HepG2 (cell line): Measurements from ENCODE around the gene GIMAP4. TPM values are rescaled to one million over a fixed set of nuclear protein-coding genes. Genes with fewer than 3 reads are reported as not detected.

Experiments used
- ATAC-seq: fragments of 200-7000 bp; cut with Tn5 transposase; 3 replicates; pipeline ENCODE4 v1.9.1; 2020; ENCODE audit warnings: mild to moderate bottlenecking, moderate library complexity
- BruUV-seq: library from RNA; stranded (reverse); fragments of 400-500 nt; replicated peaks from 2 replicates; lab custom pipeline; 2021; lab: Mats Ljungman, UMichigan
- CTCF ChIA-PET: fragments of 300-600 bp; formaldehyde crosslinking; extraction: SDS; loops from one replicate; lab custom pipeline; 2021; ENCODE audit warnings: low total read pairs, inconsistent platforms, low intra/inter-chr PET ratio; lab: Yijun Ruan, JAX
- POLR2A ChIA-PET: fragments of 350-600 bp; sonication (Branson Sonifier 250); formaldehyde crosslinking; loops from one replicate; lab custom pipeline; 2020; ENCODE audit warnings: antibody characterized with exemption, inconsistent platforms; lab: Yijun Ruan, JAX
- DNase-seq: peaks from one replicate; pipeline ENCODE4 v3.0.0-alpha.2; 2015; ENCODE audit warnings: low spot score
- FAIRE-seq: peaks from 3 replicates; lab custom pipeline; 2011; peaks lifted over from hg19 to GRCh38; lab: Jason Lieb, UNC
- H2AFZ ChIP-seq: one replicate; pipeline ENCODE4 v1.6.1; 2011; ENCODE audit warnings: low read length, inconsistent platforms
- H3K27ac ChIP-seq: fragments of 300-600 bp; 3 replicates; pipeline ENCODE4 v1.8.0; 2011; ENCODE audit warnings: mixed run types, mild to moderate bottlenecking, mixed read lengths, low read length, inconsistent platforms; ENCODE audit not compliant: insufficient read depth; ENCODE audit errors: extremely low read length
- H3K27me3 ChIP-seq, 2 experiments: fragments of 200-600 bp in 1 of 2; 2 replicates in 1 of 2; 3 replicates in 1 of 2; pipeline versions ENCODE4 v1.6.0 to v1.8.0; 2011; ENCODE audit warnings: low read length in 2 of 2, mild to moderate bottlenecking in 2 of 2, moderate library complexity in 2 of 2, inconsistent platforms in 1 of 2; ENCODE audit not compliant: insufficient read depth in 2 of 2, control insufficient read depth in 1 of 2
- H3K36me3 ChIP-seq, 2 experiments: fragments of 200-600 bp in 1 of 2; replicated peaks in 1 of 2; 2 replicates in 1 of 2; 3 replicates in 1 of 2; pipeline versions ENCODE4 v1.5.1 to v1.8.0; 2011; ENCODE audit warnings: low read length in 2 of 2, inconsistent platforms in 1 of 2; ENCODE audit not compliant: insufficient read depth in 2 of 2, control insufficient read depth in 1 of 2
- H3K4me1 ChIP-seq: 2 replicates; pipeline ENCODE4 v1.5.1; 2012; ENCODE audit warnings: low read length, inconsistent platforms; ENCODE audit not compliant: insufficient read depth
- H3K4me2 ChIP-seq: 2 replicates; pipeline ENCODE4 v1.6.0; 2011; ENCODE audit warnings: low read depth, low read length, inconsistent platforms
- H3K4me3 ChIP-seq, 3 experiments: fragments of 200-600 bp in 1 of 3; sonication (generic), shearing (Covaris generic) in 1 of 3; replicated peaks in 1 of 3; 2 replicates each; pipeline ENCODE4 v1.5.1; 2011 to 2016; ENCODE audit warnings: low read length in 3 of 3, inconsistent platforms in 2 of 3, low read depth in 2 of 3, mild to moderate bottlenecking in 2 of 3, control low read depth in 1 of 3, mixed read lengths in 1 of 3; ENCODE audit not compliant: insufficient read depth in 1 of 3
- H3K79me2 ChIP-seq: one replicate; pipeline ENCODE4 v1.6.1; 2011; ENCODE audit warnings: low read length, inconsistent platforms; ENCODE audit not compliant: insufficient read depth
- H3K9ac ChIP-seq: 2 replicates; pipeline ENCODE4 v1.6.0; 2011; ENCODE audit warnings: mild to moderate bottlenecking, low read depth, low read length, inconsistent platforms; ENCODE audit not compliant: insufficient read depth
- H3K9me3 ChIP-seq: 2 replicates; pipeline ENCODE4 v1.5.1; 2012; ENCODE audit warnings: mild to moderate bottlenecking, low read length
- H4K20me1 ChIP-seq: 2 replicates; pipeline ENCODE4 v1.6.0; 2011; ENCODE audit warnings: inconsistent platforms, mild to moderate bottlenecking, low read length, moderate library complexity; ENCODE audit not compliant: insufficient read depth
- CSRNP2 ChIP-seq: sonication (generic); formaldehyde crosslinking; conservative IDR thresholded peaks from 2 replicates; pipeline ENCODE4 v1.8.0; 2022; ENCODE audit warnings: low read depth, missing genetic modification reagents
- HMG20A ChIP-seq: IDR thresholded peaks from 2 replicates; pipeline ENCODE4 v1.6.1; 2016; ENCODE audit warnings: borderline replicate concordance
- HNF4A ChIP-seq: sonication (generic); formaldehyde crosslinking; IDR thresholded peaks from 2 replicates; pipeline ENCODE4 v1.4.0; 2020; ENCODE audit warnings: missing genetic modification reagents
- MAFK ChIP-seq, 2 experiments: IDR thresholded peaks in 1 of 2; conservative IDR thresholded peaks in 1 of 2; 2 replicates each; pipeline ENCODE4 v1.6.1; 2011; ENCODE audit warnings: improper control_type of control experiment in 2 of 2, low read length in 2 of 2
- MATR3 ChIP-seq: sonication (generic); formaldehyde crosslinking; IDR thresholded peaks from 2 replicates; pipeline ENCODE4 v1.4.0; 2020; ENCODE audit warnings: missing genetic modification reagents
- ZNF335 ChIP-seq: sonication (generic); formaldehyde crosslinking; IDR thresholded peaks from 2 replicates; pipeline ENCODE4 v1.4.0; 2020; ENCODE audit warnings: missing genetic modification reagents
- ZNF451 ChIP-seq: sonication (generic); formaldehyde crosslinking; IDR thresholded peaks from 2 replicates; pipeline ENCODE4 v1.5.0; 2020; ENCODE audit warnings: mild to moderate bottlenecking, missing genetic modification reagents
- ZNF557 ChIP-seq: sonication (generic); formaldehyde crosslinking; IDR thresholded peaks from 2 replicates; pipeline ENCODE4 v1.4.0; 2020; ENCODE audit warnings: missing genetic modification reagents
- ZNF772 ChIP-seq: sonication (generic); formaldehyde crosslinking; IDR thresholded peaks from 2 replicates; pipeline ENCODE4 v1.5.0; 2020; ENCODE audit warnings: mild to moderate bottlenecking, missing genetic modification reagents
- whole genome bisulfite sequencing: methylation state at CpG from one replicate; pipeline ENCODE4 v1.1.6; 2017; ENCODE audit warnings: low lambda C conversion rate; 5-methylcytosine and 5-hydroxymethylcytosine counted together
- in situ Hi-C: cut with HindIII; loops from 2 replicates; pipeline ENCODE4 v1.10.0; 2017; ENCODE audit warnings: low pct_unique_long_range_greater_than_20kb; ENCODE audit not compliant: extremely low pct_ligation_motif_present
- intact Hi-C: fragments of 100-400 bp; cut with micrococcal nuclease; formaldehyde crosslinking; loops from one replicate; pipeline ENCODE4 v1.10.0; 2022; ENCODE audit not compliant: unreplicated experiment
- polyA plus RNA-seq, 8 experiments: library from polyadenylated mRNA; depleted of rRNA in 3 of 8; stranded (reverse) in 7 of 8; unstranded in 1 of 8; fragments of >200 nt; fragmentation: Illumina TruSeq in 4 of 8; extraction: Trizol in 4 of 8; gene quantifications; 2 replicates each; pipeline versions ENCODE4 v1.2.1 to v1.2.3, GENCODE V29; 2011 to 2016; ENCODE audit warnings: low read depth in 4 of 8, missing spikeins in 1 of 8, mixed read lengths in 1 of 8; ENCODE audit not compliant: insufficient read depth in 1 of 8
- total RNA-seq, 5 experiments: library from RNA; depleted of rRNA; stranded (reverse); fragments of >200 nt; fragmentation: Illumina TruSeq; extraction: Trizol; gene quantifications; 2 replicates each; pipeline ENCODE4 v1.2.3, GENCODE V29; 2016; ENCODE audit warnings: low read depth in 1 of 5

GIMAP4 gene
- total and polyA plus RNA-seq, 2 of the 13 experiments (the other 11 are each of a cell fraction or from before 2014, with no cell fraction given): not detected

GRCh38 chr7:150524018-150524417 is 43.2 kb upstream of the GIMAP4 start:
- intact Hi-C loops: no loop called here

GRCh38 chr7:150531704-150532103 is 35.5 kb upstream of the GIMAP4 start:
- intact Hi-C loops (no loop called here), in situ Hi-C loops (no loop called here)
- Histone ChIP-seq H3K9me3 (peaks cover 6% of the 10 kb centered on the region; the same call in 1 of the 2 replicates), H3K9ac (no peak overlapping the region), H3K4me1 (no peaks in the 10 kb centered on the region), H3K27me3 (no peaks in the 10 kb centered on the region), H3K4me2 (no peak overlapping the region), H3K79me2 (no peaks in the 10 kb centered on the region), H3K27ac (no peak overlapping the region), H4K20me1 (no peaks in the 10 kb centered on the region), H3K36me3 (no peaks in the 10 kb centered on the region), H2AFZ (no peak overlapping the region), H3K4me3 (no peak overlapping the region)
- TF ChIP-seq ZNF772 (CRISPR knock-in tag) (no peak), ZNF557 (no peak), ZNF335 (CRISPR knock-in tag) (no peak)
- FAIRE-seq (no peak), ATAC-seq (no peak), DNase-seq (no peak)
- no TSS peak for BruUV-seq
- ChIA-PET CTCF (no interaction called here), POLR2A (no interaction called here)
- WGBS: 0% methylated on average over 1 of the region's 1 CpG

More at GRCh38 chr7:150524018-150524417, 43.2 kb upstream of the GIMAP4 start:
- in situ Hi-C loops: no loop called here
- Histone ChIP-seq H3K4me1 (no peaks in the 10 kb centered on the region), H3K4me3 (no peak overlapping the region), H3K4me2 (no peak overlapping the region), H3K27me3 (peaks cover 0 to 8% of the 10 kb centered on the region in 2 experiments; a peak in 1 of 5 replicates), H3K36me3 (no peaks in the 10 kb centered on the region), H4K20me1 (no peaks in the 10 kb centered on the region), H3K27ac (no peak overlapping the region), H3K9ac (no peak overlapping the region), H3K79me2 (no peaks in the 10 kb centered on the region), H2AFZ (no peak overlapping the region), H3K9me3 (peaks cover 3% of the 10 kb centered on the region; the same call in 1 of the 2 replicates)
- DNase-seq (no peak), ATAC-seq (peak; percentile 80), FAIRE-seq (no peak)
- peak; percentile 50 for TF ChIP-seq HNF4A (CRISPR knock-in tag)
- TF ChIP-seq HMG20A (CRISPR knock-in tag): no peak
- no peak for TF ChIP-seq ZNF451 (CRISPR knock-in tag)
- no peak for TF ChIP-seq CSRNP2
- TF ChIP-seq MATR3 (CRISPR knock-in tag): no peak
- TF ChIP-seq MAFK (conservative IDR thresholded peaks at IDR 0.05 in 1 of 2, IDR thresholded peaks at IDR 0.05 in 1 of 2; ENCODE audit: low read length in 2 of 2): peak; percentile 38 to 68
- BruUV-seq: no TSS peak
- 0% methylated on average over 2 of the region's 2 CpGs for whole genome bisulfite sequencing
- POLR2A ChIA-PET: no interaction called here
- CTCF ChIA-PET: no interaction called here
